Astrocyte of the cerebellum (primary cell): ENCODE results near the gene TPCN1.

ENCODE experiments used
- DNase-seq: peaks from one replicate; pipeline ENCODE4 v3.0.0-alpha.2; 2011; ENCODE audit warnings: low read depth
- H3K4me3 ChIP-seq: 2 replicates; pipeline ENCODE4 v1.5.1; 2011; ENCODE audit warnings: mild to moderate bottlenecking, low read depth, low read length, moderate library complexity
- in situ Hi-C: cut with HindIII; loops from 2 replicates; pipeline ENCODE4 v1.10.0; 2017; ENCODE audit warnings: low sequenced_read_pairs
- TF ChIP-seq, protein P1 (sequence below): IDR thresholded peaks from 2 replicates; pipeline ENCODE4 v1.5.1; 2012; ENCODE audit warnings: low read length, low read depth, moderate library complexity, mild to moderate bottlenecking; ENCODE audit errors: missing control alignments

Gene TPCN1

DNA sequence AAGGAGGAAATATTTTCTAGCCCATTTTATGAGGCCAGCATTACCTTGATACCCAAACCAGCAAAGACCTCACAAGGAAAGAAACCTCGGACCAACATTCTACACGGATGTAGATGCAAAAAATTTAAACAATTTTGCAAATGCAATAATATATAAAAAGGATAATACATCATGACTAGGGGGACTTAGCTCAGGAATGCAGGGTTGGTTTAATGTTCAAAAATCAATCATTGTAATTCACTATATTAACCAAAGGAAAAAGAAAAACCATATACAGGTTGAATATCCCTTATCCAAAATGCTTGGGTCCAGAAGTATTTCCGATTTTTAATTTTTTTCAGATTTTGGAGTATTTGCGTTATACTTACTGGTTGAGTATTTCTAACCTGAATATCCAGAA, 33.0 kb downstream of the TPCN1 start:
- no peak overlapping the region for H3K4me3 ChIP-seq
- in situ Hi-C loops = no loop called here
- TF ChIP-seq, protein P1, sequence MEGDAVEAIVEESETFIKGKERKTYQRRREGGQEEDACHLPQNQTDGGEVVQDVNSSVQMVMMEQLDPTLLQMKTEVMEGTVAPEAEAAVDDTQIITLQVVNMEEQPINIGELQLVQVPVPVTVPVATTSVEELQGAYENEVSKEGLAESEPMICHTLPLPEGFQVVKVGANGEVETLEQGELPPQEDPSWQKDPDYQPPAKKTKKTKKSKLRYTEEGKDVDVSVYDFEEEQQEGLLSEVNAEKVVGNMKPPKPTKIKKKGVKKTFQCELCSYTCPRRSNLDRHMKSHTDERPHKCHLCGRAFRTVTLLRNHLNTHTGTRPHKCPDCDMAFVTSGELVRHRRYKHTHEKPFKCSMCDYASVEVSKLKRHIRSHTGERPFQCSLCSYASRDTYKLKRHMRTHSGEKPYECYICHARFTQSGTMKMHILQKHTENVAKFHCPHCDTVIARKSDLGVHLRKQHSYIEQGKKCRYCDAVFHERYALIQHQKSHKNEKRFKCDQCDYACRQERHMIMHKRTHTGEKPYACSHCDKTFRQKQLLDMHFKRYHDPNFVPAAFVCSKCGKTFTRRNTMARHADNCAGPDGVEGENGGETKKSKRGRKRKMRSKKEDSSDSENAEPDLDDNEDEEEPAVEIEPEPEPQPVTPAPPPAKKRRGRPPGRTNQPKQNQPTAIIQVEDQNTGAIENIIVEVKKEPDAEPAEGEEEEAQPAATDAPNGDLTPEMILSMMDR = no peak
- no peak for DNase-seq

DNA sequence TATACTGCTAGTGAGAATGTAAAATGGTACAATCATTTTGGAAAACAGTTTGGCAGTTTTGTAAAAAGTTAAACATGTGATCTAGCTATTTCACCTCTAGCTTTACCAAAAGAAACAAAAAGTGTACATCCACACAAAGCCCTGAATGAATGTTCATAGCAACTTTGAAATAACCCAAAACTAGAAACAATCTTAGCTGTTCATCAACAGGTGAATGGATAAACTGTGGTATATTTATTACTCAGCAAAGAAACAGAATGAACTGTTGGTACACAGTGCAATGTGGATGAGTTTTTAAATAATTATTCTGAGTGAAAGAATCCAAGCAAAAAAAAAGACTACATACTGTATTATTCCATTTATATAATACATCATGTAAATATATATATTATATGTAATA, 36.3 kb downstream of the TPCN1 start:
- H3K4me3 ChIP-seq = no peak overlapping the region
- in situ Hi-C loops = no loop called here
- DNase-seq = no peak
- TF ChIP-seq, protein P1 = no peak

DNA sequence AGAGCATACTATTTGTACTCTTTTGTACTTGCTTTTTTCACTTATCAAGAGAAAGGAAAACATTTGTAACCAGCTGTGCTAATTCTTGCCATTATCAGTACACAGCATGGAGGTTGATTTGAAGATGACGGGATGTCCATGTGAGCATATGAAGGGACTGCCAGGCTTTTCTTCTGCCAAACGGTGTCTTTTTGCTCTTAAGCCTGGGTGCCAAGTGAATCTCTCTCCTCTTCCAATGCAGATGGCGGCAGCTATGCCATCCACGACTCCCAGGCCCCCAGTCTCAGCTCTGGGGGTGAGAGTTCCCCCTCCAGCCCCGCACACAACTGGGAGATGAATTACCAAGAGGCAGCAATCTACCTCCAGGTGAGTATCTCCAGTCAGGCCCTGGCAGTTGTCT, 38.9 kb downstream of the TPCN1 start:
- TF ChIP-seq, protein P1 = no peak
- no peak for DNase-seq
- no peak overlapping the region for H3K4me3 ChIP-seq
- in situ Hi-C loops = no loop called here

DNA sequence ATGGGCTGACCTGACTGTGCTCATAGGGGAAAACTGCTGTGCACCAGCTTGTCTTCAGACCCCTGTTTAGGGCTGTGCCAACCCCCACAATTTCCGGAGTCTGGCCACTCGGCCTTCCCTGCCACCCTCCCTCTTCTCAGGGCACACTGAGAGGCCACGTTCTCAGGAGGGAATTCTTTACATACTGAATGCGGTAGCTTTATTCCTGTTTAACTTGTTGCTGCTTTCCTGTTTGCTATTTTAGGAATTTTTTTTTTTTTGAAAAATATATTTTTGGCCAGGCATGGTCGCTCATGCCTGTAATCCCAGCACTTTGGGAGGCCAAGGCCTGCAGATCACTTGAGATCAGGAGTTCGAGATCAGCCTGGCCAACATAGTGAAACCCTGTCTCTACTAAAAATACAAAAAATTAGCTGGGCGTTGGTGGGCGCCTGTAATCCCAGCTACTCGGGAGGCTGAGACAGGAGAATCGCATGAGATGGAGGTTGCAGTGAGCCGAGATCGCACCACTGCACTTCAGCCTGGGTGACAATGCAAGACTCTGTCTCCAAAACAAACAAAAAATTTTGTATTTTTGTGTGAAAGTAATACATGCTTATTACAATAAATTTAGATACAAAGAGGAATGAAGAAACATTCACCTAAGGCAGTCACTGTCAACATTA, 39.5 kb downstream of the TPCN1 start:
- DNase-seq = no peak
- H3K4me3 ChIP-seq = no peak overlapping the region
- in situ Hi-C loops = no loop called here
- TF ChIP-seq, protein P1 = no peak

DNA sequence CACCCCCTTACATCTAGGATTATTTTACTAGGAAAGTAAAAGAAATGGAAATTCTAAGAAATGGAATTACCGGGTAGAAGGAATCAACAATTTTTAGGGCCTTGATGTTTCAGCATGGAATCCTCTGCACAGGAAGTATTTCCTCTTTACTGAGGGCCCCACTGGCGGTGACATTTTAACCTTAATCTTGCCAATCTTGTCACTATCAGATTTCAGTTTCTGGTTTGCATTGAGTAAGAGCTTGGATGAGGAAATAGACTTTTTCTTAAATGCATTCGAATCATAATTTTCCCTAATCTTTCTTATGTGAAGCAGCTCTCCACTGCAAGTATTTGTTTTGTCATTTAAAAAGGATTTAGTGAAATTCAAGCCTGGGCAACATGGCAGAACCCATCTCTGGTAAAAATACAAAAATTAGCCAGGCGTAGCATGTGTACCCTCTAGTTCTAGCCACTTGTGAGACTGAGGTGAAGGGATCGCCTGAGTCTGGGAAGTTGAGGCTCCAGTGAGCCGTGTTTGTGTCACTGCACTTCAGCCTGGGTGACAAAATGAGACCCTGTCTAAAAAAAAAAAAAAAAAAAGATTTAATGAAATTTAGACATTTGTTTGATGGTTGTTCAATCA, 40.7 kb downstream of the TPCN1 start:
- no peak overlapping the region for H3K4me3 ChIP-seq
- no peak for DNase-seq
- TF ChIP-seq, protein P1 = no peak
- in situ Hi-C loops = no loop called here

DNA sequence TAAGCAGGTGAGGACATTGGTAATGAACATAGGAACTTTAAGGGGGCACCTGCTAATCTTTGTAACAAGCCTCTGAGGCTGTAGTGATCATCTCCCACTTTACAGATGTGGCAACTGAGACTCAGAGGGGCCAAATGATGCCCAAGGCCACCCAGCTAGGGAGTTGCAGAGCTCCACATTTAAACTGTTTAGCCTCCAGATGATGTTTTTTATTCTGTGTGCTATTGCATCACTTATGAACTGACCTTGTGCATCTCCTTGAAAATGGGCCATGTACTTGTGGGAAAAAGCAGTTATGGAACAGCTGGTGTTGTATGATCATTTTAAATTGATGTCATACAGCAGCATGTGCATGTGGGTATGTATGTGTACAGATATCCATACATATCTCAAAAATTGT, 41.4 kb downstream of the TPCN1 start:
- DNase-seq = no peak
- TF ChIP-seq, protein P1 = no peak
- in situ Hi-C loops = no loop called here
- H3K4me3 ChIP-seq = no peak overlapping the region
